ENCODE results near the gene ATN1. TPM values are rescaled to one million over a fixed set of nuclear protein-coding genes. Genes with fewer than 3 reads are reported as not detected.

Gene ATN1
- total and polyA plus RNA-seq, 2 of the 8 experiments (the other 6 are each of a cell fraction or from before 2014, with no cell fraction given), result 20.6 to 73.4 TPM

DNA sequence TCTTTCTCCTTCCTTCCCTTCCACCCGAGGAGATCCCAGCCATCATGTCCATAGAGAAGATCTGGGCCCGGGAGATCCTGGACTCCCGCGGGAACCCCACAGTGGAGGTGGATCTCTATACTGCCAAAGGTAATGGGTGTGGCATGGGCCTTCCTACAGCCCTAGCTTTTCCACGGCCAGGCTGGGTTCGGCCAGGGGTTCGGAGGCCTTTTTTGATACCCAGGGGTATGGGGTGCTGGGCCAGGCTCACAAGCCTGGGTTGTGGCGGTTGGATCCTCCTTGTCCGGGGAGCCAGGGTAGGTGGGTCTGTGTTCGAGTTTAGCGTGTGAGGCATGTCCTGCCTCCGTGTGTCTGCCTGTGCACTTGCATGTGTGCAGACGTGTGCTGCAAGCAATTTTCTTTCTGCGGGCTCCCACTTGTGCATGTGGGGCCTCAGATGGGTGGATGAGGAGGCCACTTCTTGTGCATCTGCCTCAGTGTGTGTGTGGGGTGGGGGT is 11.9 kb upstream of the ATN1 start (continued):
- TF ChIP-seq CHD7 (IDR thresholded peaks at IDR 0.05; ENCODE audit: insufficient replicate concordance, low read length) (no peak), CEBPB (IDR thresholded peaks at IDR 0.05; ENCODE audit: low read depth, low read length) (no peak), GTF2F1 (IDR thresholded peaks at IDR 0.05; ENCODE audit: borderline replicate concordance, low read depth, low read length) (no peak), TAF7 (optimal IDR thresholded peaks at IDR 0.05; ENCODE audit: borderline replicate concordance, low read depth, low read length) (no peak), CTBP2 (IDR thresholded peaks at IDR 0.05; ENCODE audit: borderline replicate concordance, insufficient read depth, insufficient read length, low read length) (no peak), HDAC6 (IDR thresholded peaks at IDR 0.05; ENCODE audit: low read depth, low read length) (no peak), POLR2A (IDR thresholded peaks at IDR 0.05; ENCODE audit: control extremely low read depth in 1 of 2, low read depth in 2 of 2, low read length in 2 of 2) (no peak), POLR2AphosphoS5 (IDR thresholded peaks at IDR 0.05; ENCODE audit: low read depth, low read length) (no peak), TBP (IDR thresholded peaks at IDR 0.05; ENCODE audit: low read depth, low read length) (no peak), SRF (IDR thresholded peaks at IDR 0.05; ENCODE audit: low read depth, low read length) (no peak), SAP30 (IDR thresholded peaks at IDR 0.05; ENCODE audit: insufficient read depth, insufficient replicate concordance, low read length) (no peak), SIRT6 (IDR thresholded peaks at IDR 0.05; ENCODE audit: low read length) (no peak), CHD1 (IDR thresholded peaks at IDR 0.05; ENCODE audit: low read depth, low read length) (no peak)

Measured in H1 (cell line).